Hematopoietic multipotent progenitor cell (in vitro differentiated cells): ENCODE measurements around the gene AK5. TPM values are rescaled to one million over a fixed set of nuclear protein-coding genes. Genes with fewer than 3 reads are reported as not detected.
"Not testable (repeated sequence)": the region's sequence is repeated elsewhere in the genome, so short reads cannot be mapped to it uniquely, and the experiment has no call there.

ENCODE experiments used
- DNase-seq, 3 donors: peaks; one replicate each; pipeline ENCODE4 v3.0.0-alpha.2; 2011 to 2015; ENCODE audit warnings: low read depth in 2 of 3, low spot score in 2 of 3
- total RNA-seq: library from RNA; depleted of rRNA; stranded (reverse); fragments of >200 nt; gene quantifications from one replicate; pipeline ENCODE4 v1.2.3, GENCODE V29; 2012

The AK5 gene
- total RNA-seq, 1 donor = 0.54 TPM

GRCh38 chr1:77283701-77284425 is 2.0 kb downstream of the AK5 start:
- no peak for DNase-seq

DNA sequence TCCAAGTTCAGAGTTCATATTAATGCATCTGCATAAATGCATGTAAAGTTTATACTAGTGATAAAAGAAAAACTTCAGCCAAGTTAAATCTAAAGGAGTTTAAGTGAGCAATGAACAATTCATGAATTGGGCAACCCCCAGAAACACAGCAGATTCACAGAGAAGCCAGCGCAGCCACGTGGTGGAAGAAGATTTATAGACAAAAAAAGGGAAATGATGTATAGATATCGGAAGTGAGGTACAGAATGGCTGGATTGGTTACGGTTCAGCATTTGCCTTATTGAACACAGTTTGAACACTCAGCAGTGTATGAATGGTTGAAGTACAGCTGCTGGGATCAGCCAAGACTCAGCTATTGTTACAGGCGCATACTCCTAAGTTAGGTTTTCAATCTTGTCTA is 5.7 kb downstream of the AK5 start:
- no peak for DNase-seq

DNA sequence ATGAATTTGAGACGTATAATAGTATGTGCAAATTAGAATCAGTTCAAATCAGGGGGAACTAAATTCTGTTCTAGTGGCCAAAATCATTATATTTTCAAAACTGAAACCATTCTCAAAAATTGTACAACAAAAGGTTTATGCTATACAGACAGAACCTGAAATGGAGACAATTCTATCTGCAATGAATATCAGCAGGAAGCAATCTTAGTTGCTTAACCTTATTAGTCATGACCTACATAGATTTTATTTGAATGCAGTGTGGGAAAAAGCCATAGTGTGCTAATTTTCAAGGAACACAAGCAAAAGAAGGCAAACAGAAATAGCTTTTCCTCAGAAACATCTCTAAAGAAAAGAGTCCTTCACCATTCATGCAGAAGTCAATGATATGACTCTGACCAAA is 6.5 kb downstream of the AK5 start:
- DNase-seq = no peak

DNA sequence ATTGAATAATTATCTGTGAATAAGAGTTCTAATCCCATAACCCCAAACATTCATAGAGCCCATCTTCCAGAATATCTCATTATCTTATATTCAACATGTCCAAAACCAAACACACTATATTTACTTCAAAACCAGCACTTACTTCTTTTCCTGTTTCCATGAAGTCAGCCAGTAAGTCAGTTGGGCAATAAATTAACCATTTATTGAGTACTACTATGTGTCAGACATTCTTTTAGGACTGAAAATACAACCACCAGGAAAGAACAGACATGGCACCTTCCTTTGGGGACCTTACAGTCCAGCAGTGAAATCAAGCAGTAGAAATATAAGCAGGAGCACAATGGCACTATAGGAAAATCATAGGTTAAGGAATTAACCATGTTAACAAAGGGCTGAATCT is 8.8 kb downstream of the AK5 start:
- no peak for DNase-seq

GRCh38 chr1:77292551-77292950 is 10.7 kb downstream of the AK5 start:
- DNase-seq = no peak

- DNase-seq = no peak
Observed at GRCh38 chr1:77300566-77300965, 18.7 kb downstream of the AK5 start.

DNA sequence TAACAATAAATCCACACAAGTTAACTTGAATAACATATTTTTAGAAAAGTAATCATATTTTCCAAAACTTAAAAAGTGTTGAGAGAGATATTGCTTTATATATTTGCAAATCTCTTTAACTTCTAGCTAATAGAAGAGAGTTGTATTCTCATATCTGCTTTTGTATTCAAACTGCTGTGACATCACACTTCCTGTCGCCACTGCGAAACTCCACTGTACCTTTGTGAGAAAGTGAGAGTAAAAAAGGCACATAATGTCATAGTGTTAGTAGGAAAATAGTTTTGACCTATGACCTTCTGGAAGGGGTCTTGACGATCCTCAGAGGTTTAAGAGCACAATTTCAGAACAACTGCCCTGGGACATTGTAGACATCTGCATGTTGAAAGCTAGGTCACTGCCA is 21.6 kb downstream of the AK5 start:
- DNase-seq = no peak

- DNase-seq = no peak
Observed at GRCh38 chr1:77308889-77309621, 27.2 kb downstream of the AK5 start.

DNA sequence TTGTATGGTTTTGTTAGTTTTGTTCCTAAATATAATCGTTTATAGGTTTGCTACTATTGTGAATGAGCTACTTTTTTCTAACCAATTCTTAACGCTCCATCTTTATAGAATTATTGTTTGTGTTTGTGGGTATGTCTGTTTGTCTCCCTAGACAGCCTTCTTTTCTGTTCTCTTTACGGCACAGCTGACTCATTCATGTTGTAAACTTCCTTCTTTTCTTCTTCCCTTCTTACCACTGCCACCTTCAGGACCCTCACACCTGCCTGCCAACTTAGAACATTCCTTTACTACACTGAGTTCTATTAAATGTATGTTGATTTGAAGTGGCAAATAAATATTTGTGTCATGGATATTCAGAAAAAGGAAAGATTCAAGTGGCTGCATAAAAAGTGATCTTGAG is 29.1 kb downstream of the AK5 start:
- peak in 2 of 3 donors; percentile 29 to 36 for DNase-seq

DNA sequence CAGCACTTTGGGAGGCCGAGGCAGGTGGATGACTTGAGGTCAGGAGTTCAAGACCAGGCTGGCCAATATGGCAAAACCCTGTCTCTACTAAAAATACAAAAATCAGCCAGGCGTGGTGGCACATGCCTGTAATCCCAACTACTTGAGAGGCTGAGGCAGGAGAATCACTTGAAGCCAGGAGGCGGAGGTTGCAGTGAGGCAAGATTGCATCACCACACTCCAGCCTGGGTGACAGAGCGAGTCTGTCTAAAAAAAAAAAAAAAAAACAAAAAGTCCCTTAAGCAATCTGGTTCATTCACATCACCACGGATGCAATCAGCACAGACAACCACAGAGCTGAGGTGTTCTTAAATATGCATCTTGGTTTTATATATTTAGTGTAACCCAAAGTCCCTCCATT is 30.5 kb downstream of the AK5 start:
- DNase-seq = not testable (repeated sequence)

- peak in 2 of 3 donors; percentile 34 to 63 for DNase-seq
Observed at GRCh38 chr1:77313491-77313890, 31.7 kb downstream of the AK5 start.

DNA sequence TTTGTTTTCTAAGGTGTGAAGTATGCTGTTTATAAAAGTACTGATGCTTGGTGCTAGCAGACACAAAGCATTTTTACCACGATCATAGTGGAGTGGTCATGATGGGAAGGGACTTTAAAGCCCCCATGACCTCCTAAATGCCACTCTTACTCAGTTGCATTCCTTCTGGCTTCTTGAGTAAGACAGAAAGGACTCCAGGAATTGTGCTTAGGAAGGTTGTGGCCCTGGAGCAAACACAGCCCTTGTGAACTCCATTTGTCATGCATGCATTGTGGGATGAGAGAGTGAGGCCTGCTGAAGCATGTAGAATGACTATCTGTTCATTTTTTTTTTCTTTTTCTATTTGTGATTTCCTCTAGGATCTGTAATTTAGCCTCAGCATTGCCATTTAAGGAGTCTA is 34.2 kb downstream of the AK5 start:
- DNase-seq = no peak

DNA sequence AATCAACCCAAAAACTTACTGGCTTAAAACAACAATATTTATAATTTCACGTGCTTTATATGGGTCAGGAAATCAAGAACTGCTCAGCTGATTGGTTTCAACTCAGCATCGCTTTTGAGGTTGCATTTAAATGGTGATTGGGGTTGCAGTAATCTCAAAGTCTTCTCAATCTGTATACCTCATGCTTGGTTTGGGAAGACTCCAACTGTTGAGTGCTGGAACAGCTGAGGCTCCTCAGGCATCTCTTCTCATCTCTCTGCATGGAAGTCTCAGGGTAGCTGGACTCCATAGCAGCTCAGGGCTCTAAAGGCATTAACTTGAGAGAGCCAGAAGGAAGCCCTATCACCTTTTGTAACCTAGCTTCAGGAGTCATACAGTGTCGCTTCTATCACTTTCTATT is 35.1 kb downstream of the AK5 start:
- no peak for DNase-seq

DNA sequence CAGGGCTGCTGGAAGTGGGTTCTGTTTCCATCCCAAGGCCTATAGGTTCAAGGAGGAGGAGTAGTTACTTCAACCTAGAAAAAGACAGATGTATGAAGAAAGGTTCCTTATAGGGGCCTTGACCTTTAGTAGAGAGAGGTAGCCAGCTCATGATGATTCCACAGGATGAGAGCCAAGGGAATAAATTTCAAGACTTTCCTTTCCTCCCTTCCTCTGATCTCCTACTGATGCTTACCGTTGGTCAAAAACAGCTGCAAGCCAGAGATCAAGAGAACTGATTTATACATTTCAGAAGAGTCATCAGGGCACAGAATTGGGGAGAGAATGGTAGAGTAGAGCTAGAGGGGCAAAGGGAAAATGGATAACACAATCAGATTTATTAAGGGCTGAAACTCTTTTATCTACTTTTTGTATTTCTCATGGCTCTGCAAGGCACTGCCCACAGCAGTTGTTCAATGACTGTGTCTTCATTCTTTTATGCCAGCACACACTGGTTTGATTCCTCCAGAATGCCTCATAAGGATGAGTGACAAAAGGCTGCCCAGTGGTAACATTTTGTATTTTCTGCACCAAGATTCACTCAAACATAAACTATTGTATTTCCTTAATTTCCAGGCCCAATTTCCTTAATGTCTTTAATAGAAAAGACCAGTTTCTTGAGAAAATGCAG is 37.4 kb downstream of the AK5 start:
- DNase-seq = no peak

DNA sequence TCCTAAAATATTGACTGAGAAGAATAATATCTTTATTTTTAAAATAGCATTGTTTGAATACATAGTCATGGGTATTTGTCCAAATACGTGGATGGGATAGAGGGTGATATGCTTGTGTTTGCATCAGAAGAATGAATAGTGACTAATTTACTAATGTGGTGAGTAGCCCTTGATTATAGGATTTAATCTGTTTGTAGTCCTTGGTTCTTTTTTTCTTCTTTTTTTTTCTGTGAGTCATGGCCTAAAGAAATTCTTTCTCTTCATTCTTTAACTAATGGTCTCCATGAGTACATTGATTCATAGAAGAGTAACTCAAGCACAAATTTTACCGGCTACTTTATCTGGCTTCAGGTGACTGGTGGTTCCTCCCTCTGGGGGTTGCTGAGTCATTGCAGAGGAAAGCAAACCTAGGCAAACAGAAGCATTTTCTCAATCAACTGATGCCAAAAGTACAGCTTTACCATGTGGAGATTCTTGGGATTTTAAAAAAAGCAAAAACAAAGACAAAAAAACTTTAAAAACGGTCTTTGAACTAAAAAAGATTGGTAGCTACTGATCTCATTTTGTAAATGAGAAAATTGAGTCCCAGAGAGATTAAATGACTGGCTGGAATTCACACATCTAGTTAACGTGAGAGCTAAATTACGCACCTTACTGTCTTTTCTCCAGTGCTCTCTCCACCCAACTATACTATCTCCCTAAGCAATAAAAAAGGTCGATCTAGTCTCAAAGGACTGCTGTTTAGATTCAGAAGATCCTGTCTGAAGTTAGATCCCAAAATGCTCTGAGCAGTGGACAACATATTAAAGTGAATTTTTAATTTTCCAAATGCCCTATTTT is 40.5 kb downstream of the AK5 start:
- peak in 2 of 3 donors; percentile 34 to 41 for DNase-seq

- DNase-seq = no peak
Observed at GRCh38 chr1:77333501-77333900, 51.7 kb downstream of the AK5 start.

- no peak for DNase-seq
Observed at GRCh38 chr1:77336729-77337128, 54.9 kb downstream of the AK5 start.

DNA sequence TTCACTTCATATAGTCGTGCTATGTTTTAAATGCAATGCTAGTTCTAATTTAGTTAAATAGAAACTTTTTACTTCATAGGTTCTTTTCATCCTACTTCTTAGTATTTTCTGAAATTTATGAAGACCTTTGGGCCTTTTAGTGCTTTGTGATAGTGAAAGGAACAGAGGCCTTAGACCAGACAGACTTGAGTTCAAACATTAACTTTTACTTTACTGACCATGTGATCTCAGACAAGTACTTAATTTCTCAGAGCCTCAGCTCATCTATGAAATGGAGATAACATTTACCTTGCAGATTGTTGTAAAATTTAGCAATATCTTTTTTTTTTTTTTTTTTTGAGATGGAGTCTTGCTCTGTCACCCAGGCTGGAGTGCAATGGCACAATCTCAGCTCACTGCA is 57.5 kb downstream of the AK5 start:
- no peak for DNase-seq

DNA sequence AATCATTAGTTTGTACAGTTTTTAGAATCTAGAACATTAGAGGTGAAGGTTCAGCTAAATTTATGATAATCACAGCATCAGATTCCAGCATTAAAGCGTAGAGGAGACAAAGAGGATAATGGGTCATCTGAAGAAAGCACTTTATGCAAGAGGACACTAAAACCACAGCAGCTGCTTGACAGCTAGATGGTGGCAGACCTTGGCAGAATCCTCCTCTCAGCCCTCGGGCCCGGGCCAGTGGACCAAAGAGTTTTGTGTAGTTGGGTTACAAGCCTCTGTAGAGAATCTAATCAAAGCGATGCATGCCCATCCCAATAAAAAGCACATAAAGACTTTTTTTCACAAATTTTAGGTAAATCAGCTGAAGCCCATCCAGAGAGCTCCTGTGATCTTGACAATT is 59.4 kb downstream of the AK5 start:
- DNase-seq = no peak

DNA sequence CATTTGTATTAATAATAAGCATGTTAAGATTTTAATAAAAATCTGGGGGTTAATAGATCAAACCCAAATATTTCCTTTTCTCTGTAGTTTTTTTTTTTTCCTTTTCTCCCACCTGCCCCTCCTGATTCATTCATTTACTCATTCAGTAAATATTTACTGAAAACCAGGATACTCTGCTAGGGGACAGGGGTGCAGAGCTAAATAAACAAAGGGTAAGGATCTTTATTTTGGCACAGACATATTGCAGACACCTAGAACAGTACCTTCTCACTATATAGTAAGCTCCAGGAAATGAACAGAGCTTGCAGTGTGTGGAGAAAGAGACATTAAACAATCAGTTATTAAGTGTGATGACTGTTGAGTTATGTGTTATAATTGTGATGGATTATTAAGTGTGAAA is 60.9 kb downstream of the AK5 start:
- DNase-seq = no peak

GRCh38 chr1:77347646-77348045 is 65.8 kb downstream of the AK5 start:
- DNase-seq = peak in 1 of 3 donors; percentile 29
